Hematopoietic multipotent progenitor cell treated with erythropoietin and hydrocortisone succinate and interleukin-3 and kit ligand, for 4 days (in vitro differentiated cells): ENCODE data around the gene ACSM4.
"Not testable (repeated sequence)": the region's sequence is repeated elsewhere in the genome, so short reads cannot be mapped to it uniquely, and the experiment has no call there.

Experiments
- DNase-seq: peaks from one replicate; pipeline ENCODE4 v3.0.0-alpha.2; 2015

Gene ACSM4

DNA sequence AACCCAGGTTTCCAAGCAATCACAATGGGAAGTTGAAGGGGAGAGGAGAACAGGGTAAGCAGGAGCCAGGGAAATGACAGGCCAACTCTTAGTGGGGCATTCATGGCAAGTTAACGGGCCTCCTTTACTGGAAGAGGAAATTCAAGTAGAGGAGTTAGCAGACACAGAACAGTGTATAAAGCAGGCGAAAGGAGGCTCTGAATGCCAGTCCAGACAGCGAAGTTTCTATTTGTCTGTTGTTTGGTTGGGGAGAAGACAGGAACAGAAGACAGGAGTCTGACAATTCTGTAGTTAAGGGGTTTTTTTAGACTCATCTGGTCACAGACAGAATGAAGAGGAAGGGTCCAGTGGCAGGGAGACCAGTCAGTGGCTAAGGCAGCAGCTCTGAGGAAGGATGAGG is at the start of gene ACSM4:
TSS of gene ACSM4 (plus strand) at position 301 of the 400 bp plus-strand sequence. CDS start 260 bp downstream, outside the sequence.
- no peak for DNase-seq

GRCh38 chr12:7259060-7259459 is 44.8 kb upstream of the ACSM4 start:
- DNase-seq: no peak

GRCh38 chr12:7264538-7264937 is 39.3 kb upstream of the ACSM4 start:
- no peak for DNase-seq

GRCh38 chr12:7265251-7265650 is 38.6 kb upstream of the ACSM4 start:
- DNase-seq: no peak

DNA sequence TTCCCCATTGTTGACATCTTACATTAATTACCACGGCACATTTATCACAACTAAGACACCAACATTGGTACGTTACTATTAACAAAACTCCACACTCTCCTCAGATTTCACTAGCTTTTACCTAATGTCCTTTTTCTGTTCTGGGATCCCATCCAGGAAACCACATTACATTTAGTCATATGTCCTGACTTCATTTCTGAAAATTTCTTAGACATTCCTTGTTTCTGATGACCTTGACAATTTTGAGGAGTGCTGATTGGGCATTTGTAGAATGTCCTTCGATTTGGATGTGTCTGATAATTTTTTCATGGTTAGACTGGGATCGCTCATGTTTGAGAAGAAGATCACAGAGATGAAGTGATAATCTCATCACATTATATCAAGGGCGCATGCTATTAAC is 34.6 kb upstream of the ACSM4 start:
- no peak for DNase-seq

GRCh38 chr12:7271893-7272514 is 31.9 kb upstream of the ACSM4 start:
- DNase-seq: no peak

- not testable (repeated sequence) for DNase-seq
Observed at GRCh38 chr12:7275482-7275881, 28.4 kb upstream of the ACSM4 start.

DNA sequence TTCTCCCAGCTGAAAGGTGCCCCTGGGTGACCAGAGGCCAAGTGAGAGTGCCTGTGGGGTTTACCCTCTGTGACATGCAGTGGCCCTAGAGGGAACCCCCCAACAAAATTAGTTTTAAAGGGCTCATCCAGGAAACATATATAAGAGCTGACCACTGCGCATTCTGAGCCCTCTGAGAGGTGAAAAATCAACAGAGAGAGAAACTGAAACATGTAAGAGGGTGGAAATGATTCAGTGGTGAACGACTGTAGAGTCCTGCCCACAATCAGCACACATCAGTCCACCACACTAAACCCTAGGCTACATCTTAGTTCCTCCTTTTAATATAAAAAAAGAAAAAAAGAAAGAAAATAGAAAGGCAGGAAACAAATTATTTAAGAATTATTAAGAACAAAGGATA is 21.0 kb upstream of the ACSM4 start:
- DNase-seq: no peak

GRCh38 chr12:7289743-7290142 is 14.1 kb upstream of the ACSM4 start:
- peak; percentile 55 for DNase-seq

- not testable (repeated sequence) for DNase-seq
Observed at GRCh38 chr12:7290588-7290987, 13.3 kb upstream of the ACSM4 start.

- DNase-seq: no peak
Observed at GRCh38 chr12:7292300-7292699, 11.6 kb upstream of the ACSM4 start.

- DNase-seq: peak; percentile 96
Observed at GRCh38 chr12:7293670-7294069, 10.2 kb upstream of the ACSM4 start.

DNA sequence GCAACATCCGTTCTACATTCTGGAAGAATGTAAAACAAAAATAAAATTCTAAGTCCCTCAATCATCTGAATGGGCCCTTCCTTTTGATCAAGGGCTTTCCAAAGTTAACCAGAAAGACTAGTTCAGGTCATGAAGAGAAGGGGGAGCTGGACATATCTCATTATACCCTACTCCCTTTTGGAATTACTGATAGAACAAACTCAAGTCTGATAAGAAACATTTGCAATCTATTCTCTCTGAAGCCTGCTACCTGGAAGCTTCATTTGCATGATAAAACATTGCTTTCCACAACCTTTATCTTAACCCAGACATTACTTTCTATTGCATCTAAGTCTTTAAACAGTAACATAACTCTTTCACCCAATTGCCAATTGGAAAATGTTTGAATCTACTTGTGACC is 8.3 kb upstream of the ACSM4 start:
- DNase-seq: no peak

DNA sequence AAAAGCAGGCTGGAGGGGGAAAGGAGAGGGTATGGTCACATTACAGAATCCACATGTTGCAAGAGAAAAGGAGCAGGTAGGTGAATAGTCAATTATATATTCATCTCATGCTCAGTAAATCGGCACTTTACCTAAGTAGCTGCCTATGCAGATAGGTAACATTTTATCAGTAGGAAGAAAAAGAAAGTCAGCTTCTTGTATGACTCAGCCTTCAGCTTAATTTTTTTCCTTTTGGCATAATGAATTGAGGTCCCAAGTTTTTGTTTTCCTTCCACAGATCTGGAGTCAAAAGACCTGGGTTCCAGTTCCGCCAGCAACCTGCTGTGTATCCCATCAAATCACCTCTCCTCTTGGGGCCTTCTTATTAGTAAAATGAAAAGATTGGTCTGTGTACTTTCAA is 6.0 kb upstream of the ACSM4 start:
- no peak for DNase-seq

GRCh38 chr12:7302266-7302986 is 1.4 kb upstream of the ACSM4 start:
- DNase-seq: peak; percentile 47

DNA sequence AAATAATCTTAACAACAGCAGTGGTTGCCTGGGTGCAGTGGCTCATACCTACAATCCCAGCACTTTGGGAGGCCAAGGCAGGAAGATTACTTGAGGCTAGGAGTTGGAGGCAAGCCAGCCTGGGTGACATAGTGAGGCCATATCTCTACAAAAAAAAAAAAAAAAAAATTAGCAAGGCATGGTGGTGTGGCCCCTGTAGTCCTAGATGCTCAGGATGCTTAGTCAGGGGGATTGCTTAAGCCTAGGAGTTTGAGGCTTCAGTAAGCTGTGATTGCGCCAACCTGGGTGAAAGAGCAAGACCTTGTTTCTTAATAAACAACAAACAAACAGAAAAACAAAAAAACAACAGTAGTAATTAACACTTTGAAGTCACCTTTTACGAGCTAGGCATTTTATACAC is 642 bp upstream of the ACSM4 start:
- peak; percentile 58 for DNase-seq

DNA sequence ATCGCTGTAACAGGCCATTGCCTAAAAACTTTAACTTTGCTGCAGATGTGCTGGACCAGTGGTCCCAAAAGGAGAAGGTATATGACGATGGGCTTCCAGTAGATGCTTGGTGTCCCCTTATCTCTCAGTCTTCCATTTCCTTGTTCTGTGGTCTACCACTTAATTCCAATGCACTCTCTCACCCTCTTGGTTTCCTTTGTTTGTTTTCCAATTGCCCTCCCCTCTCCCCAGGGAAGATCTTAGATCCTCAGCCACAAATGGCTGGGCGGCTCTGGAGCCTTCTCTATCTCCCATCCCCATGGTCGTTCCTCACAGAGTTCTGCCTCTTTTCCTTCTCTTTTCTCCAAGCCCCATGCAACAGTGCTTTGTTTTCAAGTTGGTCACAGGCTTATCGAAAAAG is 584 bp downstream of the ACSM4 start:
- no peak for DNase-seq

DNA sequence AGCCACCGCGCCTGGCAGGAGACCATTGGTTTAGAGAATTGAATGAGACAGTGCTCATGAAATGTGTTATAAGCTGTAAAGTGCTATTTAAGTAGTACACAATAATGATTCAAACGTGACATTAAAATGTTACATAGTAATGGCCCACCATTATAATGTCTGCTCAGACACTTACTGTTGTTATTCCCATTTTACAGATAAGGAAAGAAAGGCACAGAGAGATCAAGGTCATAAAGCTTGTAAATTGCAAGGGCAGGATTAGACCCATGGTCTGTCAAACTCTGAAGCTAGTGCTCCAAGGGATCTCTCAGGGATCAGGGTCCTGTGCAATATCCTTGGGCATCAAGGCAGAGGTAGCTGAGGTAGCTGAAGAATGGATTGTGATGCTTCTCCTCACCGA is 6.2 kb downstream of the ACSM4 start:
- no peak for DNase-seq

GRCh38 chr12:7319930-7320329 is 16.1 kb downstream of the ACSM4 start:
- peak; percentile 52 for DNase-seq

GRCh38 chr12:7321624-7322023 is 17.8 kb downstream of the ACSM4 start:
- DNase-seq: no peak

GRCh38 chr12:7322599-7322998 is 18.7 kb downstream of the ACSM4 start:
- no peak for DNase-seq

- no peak for DNase-seq
Observed at GRCh38 chr12:7324176-7324575, 20.3 kb downstream of the ACSM4 start.

GRCh38 chr12:7327918-7328317 is 24.0 kb downstream of the ACSM4 start:
- DNase-seq: no peak

DNA sequence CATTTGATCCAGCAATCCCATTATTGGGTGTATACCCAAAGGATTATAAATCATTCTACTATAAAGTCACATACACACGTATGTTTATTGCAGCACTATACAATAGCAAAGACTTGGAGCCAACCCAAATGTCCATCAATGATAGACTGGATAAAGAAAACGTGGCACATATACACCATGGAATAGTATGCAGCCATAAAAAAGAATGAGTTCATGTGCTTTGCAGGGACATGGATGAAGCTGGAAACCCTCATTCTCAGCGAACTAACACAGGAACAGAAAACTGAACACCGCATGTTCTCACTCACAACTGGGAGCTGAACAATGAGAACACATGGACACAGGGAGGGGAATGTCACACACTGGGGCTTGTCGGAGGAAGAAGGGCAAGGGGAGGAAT is 33.9 kb downstream of the ACSM4 start:
- DNase-seq: not testable (repeated sequence)

GRCh38 chr12:7339675-7340074 is 35.8 kb downstream of the ACSM4 start:
- no peak for DNase-seq
